GM12865 (cell line): ENCODE results near the gene FGD6.

Source experiments
- DNase-seq: peaks from one replicate; pipeline ENCODE4 v3.0.0; 2010; ENCODE audit warnings: low read depth
- H3K4me3 ChIP-seq: 2 replicates; pipeline ENCODE4 v1.5.1; 2011; ENCODE audit warnings: mild to moderate bottlenecking, low read depth, low read length, control low read depth
- TF ChIP-seq, protein P1 (sequence below): IDR thresholded peaks from 2 replicates; pipeline ENCODE4 v1.5.1; 2011; ENCODE audit warnings: low read length, control low read depth, low read depth, inconsistent platforms; ENCODE audit not compliant: insufficient read depth; ENCODE audit errors: missing control alignments

FGD6 gene

DNA sequence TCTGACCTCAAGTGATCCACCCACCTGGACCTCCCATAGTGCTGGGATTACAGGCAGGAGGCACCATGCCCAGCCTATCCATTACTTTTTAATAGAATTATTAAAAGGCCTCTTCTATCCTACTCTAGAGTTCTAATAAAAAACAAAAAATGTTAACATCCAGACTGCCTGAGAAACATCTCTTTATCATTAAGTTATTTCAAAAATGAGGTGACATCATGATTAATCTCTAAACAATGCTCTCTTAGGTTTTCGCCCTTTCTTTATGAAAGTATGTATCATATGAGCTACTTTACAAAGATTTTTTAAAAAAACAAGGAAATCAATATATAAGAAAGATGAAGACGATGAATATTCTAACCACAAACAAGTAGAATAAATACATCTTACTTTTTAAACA is 52.6 kb downstream of the FGD6 start:
- no peak for DNase-seq
- H3K4me3 ChIP-seq: no peak overlapping the region
- TF ChIP-seq, protein P1, sequence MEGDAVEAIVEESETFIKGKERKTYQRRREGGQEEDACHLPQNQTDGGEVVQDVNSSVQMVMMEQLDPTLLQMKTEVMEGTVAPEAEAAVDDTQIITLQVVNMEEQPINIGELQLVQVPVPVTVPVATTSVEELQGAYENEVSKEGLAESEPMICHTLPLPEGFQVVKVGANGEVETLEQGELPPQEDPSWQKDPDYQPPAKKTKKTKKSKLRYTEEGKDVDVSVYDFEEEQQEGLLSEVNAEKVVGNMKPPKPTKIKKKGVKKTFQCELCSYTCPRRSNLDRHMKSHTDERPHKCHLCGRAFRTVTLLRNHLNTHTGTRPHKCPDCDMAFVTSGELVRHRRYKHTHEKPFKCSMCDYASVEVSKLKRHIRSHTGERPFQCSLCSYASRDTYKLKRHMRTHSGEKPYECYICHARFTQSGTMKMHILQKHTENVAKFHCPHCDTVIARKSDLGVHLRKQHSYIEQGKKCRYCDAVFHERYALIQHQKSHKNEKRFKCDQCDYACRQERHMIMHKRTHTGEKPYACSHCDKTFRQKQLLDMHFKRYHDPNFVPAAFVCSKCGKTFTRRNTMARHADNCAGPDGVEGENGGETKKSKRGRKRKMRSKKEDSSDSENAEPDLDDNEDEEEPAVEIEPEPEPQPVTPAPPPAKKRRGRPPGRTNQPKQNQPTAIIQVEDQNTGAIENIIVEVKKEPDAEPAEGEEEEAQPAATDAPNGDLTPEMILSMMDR: no peak

DNA sequence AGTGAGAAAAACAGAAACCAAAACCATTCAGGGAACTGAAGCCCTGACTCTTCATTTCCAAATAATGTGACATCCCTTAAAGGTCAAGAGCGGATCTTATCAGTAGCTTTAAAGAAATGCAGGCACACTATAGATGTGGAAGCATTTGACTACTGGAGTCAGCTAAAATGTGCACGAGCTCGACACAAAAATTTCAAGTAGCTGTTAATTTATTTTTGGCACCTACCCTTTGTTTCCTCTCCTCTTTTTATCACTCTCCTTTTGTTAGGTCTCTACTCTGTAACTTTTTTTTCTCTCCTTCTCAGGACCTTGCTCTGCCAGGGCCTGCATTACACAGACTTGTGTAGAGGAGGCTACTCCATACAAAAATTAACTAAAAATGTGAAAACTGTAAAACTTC is 58.3 kb downstream of the FGD6 start:
- no peak overlapping the region for H3K4me3 ChIP-seq
- no peak for DNase-seq
- TF ChIP-seq, protein P1: no peak

DNA sequence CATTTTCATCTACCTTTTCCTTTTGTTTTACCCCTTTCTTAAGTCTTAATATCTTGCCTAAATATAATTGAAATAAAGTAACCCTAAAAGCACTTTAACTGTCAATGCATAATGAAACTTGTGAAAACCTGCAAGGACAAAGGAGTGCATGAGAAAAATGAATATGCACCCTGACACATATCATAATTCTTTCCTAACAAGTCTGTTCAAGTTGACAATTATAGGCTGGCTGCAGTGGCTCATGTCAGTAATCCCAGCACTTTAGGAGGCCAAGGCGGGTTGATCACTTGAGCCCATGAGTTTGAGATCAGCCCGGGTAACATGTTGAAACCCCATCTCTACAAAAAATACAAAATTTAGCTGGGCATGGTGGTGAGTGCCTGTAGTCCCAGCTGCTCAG is 65.4 kb downstream of the FGD6 start:
- TF ChIP-seq, protein P1: no peak
- no peak for DNase-seq
- no peak overlapping the region for H3K4me3 ChIP-seq

DNA sequence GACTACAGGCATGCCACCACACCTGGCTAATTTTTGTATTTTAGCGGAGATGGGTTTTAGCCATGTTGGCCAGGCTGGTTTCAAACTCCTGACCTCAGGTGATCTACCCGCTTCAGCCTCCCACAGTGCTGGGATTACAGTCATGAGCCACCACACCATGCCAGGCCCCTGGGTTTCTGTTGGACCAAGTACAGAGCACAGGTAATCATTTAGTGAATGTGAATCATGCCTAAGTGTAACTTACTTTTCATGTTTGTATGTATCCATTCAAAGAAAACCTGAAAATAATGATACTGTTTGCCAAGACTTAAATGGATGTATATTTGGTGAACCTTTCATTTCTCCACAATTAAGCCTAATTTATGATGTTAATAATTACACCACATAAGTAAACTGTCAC is 65.9 kb downstream of the FGD6 start:
- no peak for DNase-seq
- TF ChIP-seq, protein P1: no peak
- H3K4me3 ChIP-seq: no peak overlapping the region

DNA sequence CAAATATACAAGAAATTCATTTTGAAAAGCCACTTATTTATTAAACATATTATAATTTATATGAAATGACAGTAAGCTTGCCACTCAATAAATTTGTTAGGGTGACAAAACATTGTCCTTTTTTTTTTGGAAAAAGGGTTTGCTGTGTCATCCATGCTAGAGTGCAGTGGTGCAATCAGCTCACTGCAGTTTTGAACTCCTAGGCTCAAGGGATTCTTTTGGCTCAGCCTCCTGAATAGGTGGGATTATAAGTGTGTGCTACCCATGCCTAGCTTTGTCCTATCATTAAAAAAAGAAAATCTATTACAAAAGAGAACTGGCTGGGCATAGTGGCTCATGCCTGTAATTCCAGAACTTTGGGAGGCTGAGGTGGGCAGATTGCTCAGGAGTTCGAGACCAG is 66.8 kb downstream of the FGD6 start:
- no peak for DNase-seq
- H3K4me3 ChIP-seq: no peak overlapping the region
- TF ChIP-seq, protein P1: no peak

DNA sequence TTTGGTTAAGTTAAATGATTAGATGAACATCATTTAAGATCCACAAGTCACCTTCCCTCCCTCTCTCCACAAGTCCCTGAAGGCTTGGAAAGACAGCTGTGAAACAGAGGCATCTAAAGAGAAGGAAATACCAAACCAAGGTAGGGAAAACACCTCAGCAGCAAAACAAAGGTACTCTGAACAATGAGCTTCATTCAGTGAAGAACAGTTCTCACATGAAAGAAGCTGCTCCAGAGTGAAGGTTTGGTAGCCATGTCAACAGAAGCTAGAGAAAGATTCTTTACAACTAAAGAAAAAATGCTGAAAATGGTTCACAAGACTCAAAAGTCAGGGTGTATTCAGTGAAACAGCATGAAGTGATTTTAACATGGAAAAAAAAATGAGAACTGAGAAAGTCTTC is 69.4 kb downstream of the FGD6 start:
- no peak overlapping the region for H3K4me3 ChIP-seq
- DNase-seq: peak; percentile 2
- TF ChIP-seq, protein P1: no peak

DNA sequence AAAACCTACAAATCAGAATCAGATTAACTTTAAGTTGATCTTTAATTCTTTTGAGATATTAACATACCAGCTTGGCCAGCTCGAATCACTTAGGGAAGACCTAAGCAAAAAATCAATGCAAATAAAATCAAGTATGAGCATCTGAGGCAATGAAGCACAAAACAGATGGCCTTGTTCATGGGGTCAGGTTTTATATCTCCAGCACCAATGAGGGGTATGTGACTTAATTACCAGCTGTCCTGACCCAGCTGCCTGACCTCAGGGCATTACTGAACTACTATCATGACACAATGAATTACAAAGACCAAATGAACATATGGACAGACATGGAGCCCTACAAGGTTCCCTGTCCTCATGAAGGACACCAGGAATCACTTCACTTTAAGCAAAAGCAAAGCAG is 70.5 kb downstream of the FGD6 start:
- DNase-seq: no peak
- no peak overlapping the region for H3K4me3 ChIP-seq
- TF ChIP-seq, protein P1: no peak
